Mononuclear cell (primary cell): Measurements from ENCODE around the gene SLFN14. TPM values are rescaled to one million over a fixed set of nuclear protein-coding genes. Genes with fewer than 3 reads are reported as not detected.
"Not testable (repeated sequence)": the region's sequence is repeated elsewhere in the genome, so short reads cannot be mapped to it uniquely, and the experiment has no call there.

Experiments used
- H3K27me3 ChIP-seq: 2 replicates; pipeline ENCODE4 v1.6.0; 2011; ENCODE audit warnings: low read length, control low read depth; ENCODE audit not compliant: insufficient read depth
- H3K4me1 ChIP-seq: 2 replicates; pipeline ENCODE4 v1.5.1; 2011; ENCODE audit warnings: mild to moderate bottlenecking, low read length, control low read depth; ENCODE audit not compliant: insufficient read depth
- H3K4me3 ChIP-seq: 2 replicates; pipeline ENCODE4 v1.5.1; 2011; ENCODE audit warnings: mild to moderate bottlenecking, low read length, moderate library complexity
- H3K9me3 ChIP-seq: 2 replicates; pipeline ENCODE4 v1.5.1; 2011; ENCODE audit warnings: low read depth, mild to moderate bottlenecking, control low read depth, low read length
- total RNA-seq: library from RNA; depleted of rRNA; stranded (reverse); fragments of >200 nt; gene quantifications from one replicate; pipeline ENCODE4 v1.2.3, GENCODE V29; 2012

SLFN14 gene
- total RNA-seq, 1 donor = 3.8 TPM

GRCh38 chr17:35519439-35519838 is 41.2 kb downstream of the SLFN14 start:
- peaks cover 51% of the 10 kb centered on the region for H3K4me1 ChIP-seq
- H3K4me3 ChIP-seq = no peak overlapping the region
- H3K27me3 ChIP-seq = peaks cover 6% of the 10 kb centered on the region
- H3K9me3 ChIP-seq = no peaks in the 10 kb centered on the region

DNA sequence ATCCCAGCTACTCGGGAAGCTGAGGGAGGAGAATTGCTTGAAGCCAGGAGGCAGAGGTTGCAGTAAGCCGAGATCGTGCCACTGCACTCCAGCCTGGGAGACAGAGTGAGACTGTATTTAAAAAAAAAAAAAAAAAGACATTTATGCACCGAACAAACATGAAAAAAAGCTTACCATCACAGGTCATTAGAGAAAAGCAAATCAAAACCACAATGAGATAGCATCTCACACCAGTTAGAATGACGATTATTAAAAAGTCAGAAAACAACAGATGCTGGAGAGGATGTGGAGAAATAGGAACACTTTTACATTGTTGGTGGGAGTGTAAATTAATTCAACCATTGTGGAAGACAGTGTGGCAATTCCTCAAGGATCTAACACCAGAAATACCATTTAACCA is 42.2 kb downstream of the SLFN14 start:
- peaks cover 41% of the 10 kb centered on the region for H3K4me1 ChIP-seq
- not testable (repeated sequence) for H3K4me3 ChIP-seq, H3K27me3 ChIP-seq, H3K9me3 ChIP-seq

DNA sequence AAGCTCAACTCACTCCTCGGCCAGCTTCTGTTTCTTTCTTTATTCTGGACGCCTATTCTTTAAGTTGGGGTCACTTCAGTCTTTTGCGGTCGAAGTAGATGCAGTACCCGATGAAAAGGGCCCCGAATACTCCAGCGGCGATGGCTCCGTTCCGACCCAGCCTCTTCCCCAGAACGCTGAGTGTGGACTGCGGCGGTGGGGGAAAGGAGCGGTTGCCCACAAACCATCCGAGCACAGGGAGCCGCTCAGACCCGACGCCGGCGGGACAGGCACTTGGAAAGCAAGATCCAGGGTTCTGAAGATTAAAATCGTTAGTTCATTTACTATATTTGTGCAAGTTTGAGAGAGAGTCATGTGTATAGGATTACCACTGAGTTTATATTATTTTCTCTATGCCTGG is 45.6 kb downstream of the SLFN14 start:
- peaks cover 6% of the 10 kb centered on the region for H3K27me3 ChIP-seq
- H3K4me3 ChIP-seq = no peak overlapping the region
- H3K9me3 ChIP-seq = no peaks in the 10 kb centered on the region
- peaks cover 7% of the 10 kb centered on the region for H3K4me1 ChIP-seq

DNA sequence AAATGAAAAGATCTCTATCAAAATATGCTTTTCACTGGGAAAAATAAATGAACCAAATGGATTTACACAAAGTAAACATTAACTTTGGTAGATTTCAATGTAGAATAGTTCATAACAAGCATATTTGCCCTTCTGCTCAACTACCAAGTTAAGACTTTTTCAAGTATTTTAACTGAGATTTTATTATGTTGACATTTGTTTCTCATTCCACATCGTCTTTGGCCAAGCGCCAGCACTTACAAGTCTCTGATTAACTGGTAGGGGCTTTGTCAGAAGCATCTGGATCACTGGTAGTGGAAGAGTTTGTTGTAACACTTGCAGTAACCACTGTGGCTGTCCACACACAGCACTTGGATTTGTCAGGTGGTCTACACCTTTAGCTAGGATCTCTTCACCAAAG is 46.1 kb downstream of the SLFN14 start:
- Histone ChIP-seq H3K27me3 (peaks cover 6% of the 10 kb centered on the region), H3K4me3 (no peak overlapping the region), H3K4me1 (peaks cover 3% of the 10 kb centered on the region), H3K9me3 (no peaks in the 10 kb centered on the region)

Other genes with a start within 250 kb of the SLFN14 start
- 20.7 TPM for gene SLFN11, start 187.2 kb downstream of the SLFN14 start, total RNA-seq
- 5.9 TPM for gene SLFN12, start 128.3 kb downstream of the SLFN14 start, total RNA-seq
- 15.1 TPM for gene SLFN13, start 112.1 kb downstream of the SLFN14 start, total RNA-seq
- 53.3 TPM for gene SLFN12L, start 23.1 kb downstream of the SLFN14 start, total RNA-seq
- gene PEX12, start 17.8 kb upstream of the SLFN14 start, total RNA-seq = 3.1 TPM
- gene AP2B1, start 26.5 kb upstream of the SLFN14 start, total RNA-seq = 42.8 TPM
- gene RASL10B, start 170.8 kb upstream of the SLFN14 start, total RNA-seq = 0.10 TPM
- gene GAS2L2, start 192.4 kb upstream of the SLFN14 start, total RNA-seq = under 0.01 TPM
- not detected for gene C17orf50, start 200.1 kb upstream of the SLFN14 start, total RNA-seq
- 8.1 TPM for gene MMP28, start 234.8 kb upstream of the SLFN14 start, total RNA-seq
- gene TAF15, start 248.7 kb upstream of the SLFN14 start, total RNA-seq = 72.4 TPM